GM18508 (cell line): ENCODE data around the gene PDZD2.

Source experiments
- ATAC-seq: cut with Tn5 transposase; IDR thresholded peaks from one replicate; pipeline ENCODE4 v1.9.1; 2021; ENCODE audit warnings: moderate number of reproducible peaks; ENCODE audit not compliant: insufficient read depth, unreplicated experiment

The PDZD2 gene

DNA sequence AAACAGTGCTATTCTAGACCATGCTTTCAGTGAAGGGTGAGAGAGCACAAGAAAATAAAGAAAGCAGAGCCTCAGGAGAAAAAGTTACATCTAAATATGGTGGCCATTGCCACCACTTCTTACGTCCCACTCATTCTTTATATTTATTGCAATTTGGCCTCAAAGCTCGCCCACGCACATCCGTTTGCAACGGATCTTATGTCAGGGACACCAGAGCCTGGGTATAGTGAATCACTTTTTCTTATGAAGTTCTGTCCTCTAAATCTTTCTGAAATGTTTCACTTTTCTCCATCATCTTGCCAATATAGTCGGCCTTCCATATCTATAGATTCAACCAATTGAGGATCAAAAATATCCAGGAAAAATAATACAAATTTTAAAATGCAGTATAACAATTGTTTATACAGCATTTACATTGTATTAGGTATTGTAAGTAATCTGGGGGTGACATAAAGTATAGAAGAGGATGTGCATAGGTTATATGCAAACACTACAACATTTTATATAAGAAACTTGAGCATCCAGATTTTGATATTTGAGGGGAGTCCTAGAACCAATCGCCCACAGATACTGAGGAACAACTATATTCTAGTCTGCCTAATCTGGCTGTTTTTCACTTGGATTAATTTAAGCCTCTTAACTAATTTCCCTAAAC is 500.0 kb downstream of the PDZD2 start:
- ATAC-seq, result no peak

GRCh38 chr5:32143617-32144377 is 504.9 kb downstream of the PDZD2 start:
- no peak for ATAC-seq

GRCh38 chr5:32144378-32145207 is 505.7 kb downstream of the PDZD2 start:
- no peak for ATAC-seq

DNA sequence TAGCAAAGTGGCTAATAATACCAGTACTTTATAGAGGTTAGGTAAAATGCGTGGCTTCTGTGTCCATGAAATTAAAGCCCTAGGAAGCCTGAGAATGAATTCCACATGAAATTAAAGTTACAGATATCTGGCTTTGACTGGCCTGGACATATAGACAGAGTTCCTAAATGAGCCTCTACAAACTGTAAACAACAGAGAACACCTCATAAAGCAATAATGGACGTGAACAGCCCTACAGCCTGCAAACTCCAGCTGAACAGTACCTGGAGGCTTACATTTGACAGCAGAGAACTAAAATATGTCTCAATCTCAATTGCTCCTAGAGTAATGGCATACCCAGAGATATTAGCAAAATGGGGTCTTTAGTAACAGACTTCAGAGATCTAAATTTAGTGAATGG is 506.4 kb downstream of the PDZD2 start:
- ATAC-seq, result no peak

DNA sequence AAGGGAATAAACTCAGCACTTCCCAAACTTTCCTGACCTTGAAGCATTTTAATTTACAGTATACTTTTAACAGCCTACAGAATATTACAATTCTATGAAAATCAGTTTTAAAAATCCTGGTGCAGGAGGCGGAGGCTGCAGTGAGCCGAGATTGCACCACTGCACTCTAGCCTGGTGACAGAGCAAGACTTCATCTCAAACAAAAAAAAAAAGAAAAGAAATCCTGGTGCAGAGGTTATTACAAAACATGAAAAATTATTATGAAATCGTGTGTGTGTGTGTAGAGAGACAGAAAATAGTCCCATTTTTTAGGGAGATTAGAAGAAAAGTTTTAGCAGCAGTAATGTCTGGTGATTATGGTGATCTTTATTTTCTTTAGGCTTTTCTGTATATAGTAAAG is 508.3 kb downstream of the PDZD2 start:
- no peak for ATAC-seq

DNA sequence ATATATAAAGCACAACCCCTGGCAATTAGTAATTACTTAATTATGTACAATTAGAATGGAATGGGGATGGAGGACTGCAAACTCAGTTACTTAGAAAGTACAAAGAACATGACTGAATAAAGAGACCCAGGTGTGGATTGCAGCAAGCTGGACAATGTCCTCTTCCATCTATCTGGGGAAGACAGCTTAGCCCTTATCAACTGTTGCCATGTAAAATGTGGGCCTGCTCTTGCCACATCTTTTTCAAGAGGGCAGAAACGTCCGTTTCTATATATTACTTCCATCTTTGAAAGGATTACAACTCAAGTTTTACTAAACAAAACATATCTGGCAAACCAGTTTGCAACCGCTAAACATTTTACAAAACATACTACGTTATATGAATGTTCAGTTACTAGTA is 509.0 kb downstream of the PDZD2 start:
- no peak for ATAC-seq

GRCh38 chr5:32150366-32150765 is 511.4 kb downstream of the PDZD2 start:
- ATAC-seq, result no peak

- no peak for ATAC-seq
Measured at GRCh38 chr5:32151198-32151597, 512.3 kb downstream of the PDZD2 start.

DNA sequence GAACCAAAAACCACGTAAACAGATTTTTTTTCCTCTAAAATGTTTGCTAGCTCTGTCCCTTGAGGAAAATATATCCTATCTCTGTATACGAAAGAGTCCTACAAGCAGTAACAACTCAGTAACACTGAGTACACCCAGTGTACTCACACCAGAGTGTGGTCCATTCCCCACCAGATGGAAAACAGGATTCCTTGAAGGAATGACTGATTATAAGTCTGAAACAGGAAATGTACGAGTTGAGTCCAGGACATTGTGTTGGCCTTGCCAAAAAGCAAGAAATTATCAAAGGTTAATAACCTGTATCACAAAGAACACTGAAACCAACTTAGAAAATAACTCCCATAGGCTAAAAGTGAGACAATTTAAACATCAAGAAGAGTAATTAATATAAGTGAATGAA is 514.8 kb downstream of the PDZD2 start:
- ATAC-seq, result no peak

- no peak for ATAC-seq
Measured at GRCh38 chr5:32155211-32155610, 516.3 kb downstream of the PDZD2 start.

DNA sequence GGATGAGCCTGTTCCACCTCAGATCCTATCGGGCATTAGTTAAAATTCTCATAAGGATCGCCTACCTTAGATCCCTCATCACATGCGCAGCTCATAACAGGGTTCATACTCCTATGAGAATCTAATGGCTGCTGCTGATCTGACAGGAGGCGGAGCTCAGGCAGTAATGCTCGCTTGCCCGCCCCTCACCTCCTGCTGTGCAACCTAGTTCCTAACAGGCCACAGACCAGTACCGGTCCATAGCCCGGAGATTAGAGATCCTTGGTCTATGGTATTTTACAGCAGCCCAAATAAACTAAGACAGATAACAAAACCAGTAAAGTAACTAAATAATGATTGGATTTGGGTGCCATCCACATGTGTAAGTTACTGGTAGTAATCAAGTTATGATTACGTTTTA is 517.7 kb downstream of the PDZD2 start:
- no peak for ATAC-seq

DNA sequence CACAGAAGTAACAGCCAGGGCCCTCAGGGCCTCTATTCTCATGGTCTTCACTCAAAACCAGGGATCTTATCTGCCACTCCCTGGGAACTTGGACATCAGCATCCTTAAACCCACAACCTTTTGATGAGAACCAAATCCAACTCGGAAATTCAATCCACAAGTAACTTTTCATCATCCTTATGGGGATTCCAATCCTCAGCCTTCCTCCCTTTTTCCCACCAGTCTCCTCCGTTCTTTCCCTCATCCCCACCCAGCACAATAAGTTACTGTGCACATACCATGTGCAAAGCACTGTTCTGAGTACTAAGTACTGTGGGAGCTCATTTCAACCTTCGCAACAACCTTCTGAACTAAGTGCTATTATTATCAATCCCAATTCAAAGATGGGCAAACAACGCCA is 518.1 kb downstream of the PDZD2 start:
- no peak for ATAC-seq

GRCh38 chr5:32158679-32158975 is 519.7 kb downstream of the PDZD2 start:
- ATAC-seq, result no peak

GRCh38 chr5:32159328-32160072 is 520.6 kb downstream of the PDZD2 start:
- no peak for ATAC-seq

- ATAC-seq, result no peak
Measured at GRCh38 chr5:32160228-32160627, 521.3 kb downstream of the PDZD2 start.
